T-helper 2 cell treated with Interferon-gamma antibody and Interleukin-4, amounts not matched to agents 100 ng/mL and 5 ng/mL, for 36 hours (primary cell): ENCODE measurements around the gene INHA. TPM values are rescaled to one million over a fixed set of nuclear protein-coding genes. Genes with fewer than 3 reads are reported as not detected.

Source experiments
- intact Hi-C: fragments of 100-400 bp; cut with micrococcal nuclease; formaldehyde crosslinking; loops from one replicate; pipeline ENCODE4 v1.15.1; 2023
- total RNA-seq: library from RNA; stranded (reverse); gene quantifications from 2 replicates; pipeline ENCODE4 v1.2.3, GENCODE V29; 2022

The INHA gene, protein sequence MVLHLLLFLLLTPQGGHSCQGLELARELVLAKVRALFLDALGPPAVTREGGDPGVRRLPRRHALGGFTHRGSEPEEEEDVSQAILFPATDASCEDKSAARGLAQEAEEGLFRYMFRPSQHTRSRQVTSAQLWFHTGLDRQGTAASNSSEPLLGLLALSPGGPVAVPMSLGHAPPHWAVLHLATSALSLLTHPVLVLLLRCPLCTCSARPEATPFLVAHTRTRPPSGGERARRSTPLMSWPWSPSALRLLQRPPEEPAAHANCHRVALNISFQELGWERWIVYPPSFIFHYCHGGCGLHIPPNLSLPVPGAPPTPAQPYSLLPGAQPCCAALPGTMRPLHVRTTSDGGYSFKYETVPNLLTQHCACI
- not detected in 2 replicates for total RNA-seq

DNA sequence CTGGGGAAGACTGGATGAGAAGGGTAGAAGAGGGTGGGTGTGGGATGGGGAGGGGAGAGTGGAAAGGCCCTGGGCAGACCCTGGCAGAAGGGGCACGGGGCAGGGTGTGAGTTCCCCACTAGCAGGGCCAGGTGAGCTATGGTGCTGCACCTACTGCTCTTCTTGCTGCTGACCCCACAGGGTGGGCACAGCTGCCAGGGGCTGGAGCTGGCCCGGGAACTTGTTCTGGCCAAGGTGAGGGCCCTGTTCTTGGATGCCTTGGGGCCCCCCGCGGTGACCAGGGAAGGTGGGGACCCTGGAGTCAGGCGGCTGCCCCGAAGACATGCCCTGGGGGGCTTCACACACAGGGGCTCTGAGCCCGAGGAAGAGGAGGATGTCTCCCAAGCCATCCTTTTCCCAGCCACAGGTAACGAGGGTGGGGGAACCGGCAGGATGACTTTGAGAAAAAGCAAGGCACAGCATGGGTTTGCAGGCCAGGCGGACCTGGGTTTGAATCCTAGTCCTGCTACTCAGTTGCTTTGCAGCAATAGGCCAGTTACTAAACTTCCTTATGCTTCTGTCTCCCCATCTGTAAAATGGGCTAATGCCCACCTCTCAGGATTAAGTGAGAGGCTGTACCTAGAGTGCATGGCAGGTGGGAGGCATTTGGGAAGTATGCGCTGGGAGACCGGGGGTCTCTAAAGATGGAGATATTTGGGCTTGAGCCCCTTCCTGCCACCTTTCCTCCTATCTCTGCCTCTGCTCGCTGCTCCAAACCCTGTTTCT, at the start of gene INHA:
Gene INHA, plus strand, starts transcription at position 74 of the 765 bp plus-strand sequence. Its CDS starts 65 bp downstream, at position 139.
- intact Hi-C loops: no loop called here

DNA sequence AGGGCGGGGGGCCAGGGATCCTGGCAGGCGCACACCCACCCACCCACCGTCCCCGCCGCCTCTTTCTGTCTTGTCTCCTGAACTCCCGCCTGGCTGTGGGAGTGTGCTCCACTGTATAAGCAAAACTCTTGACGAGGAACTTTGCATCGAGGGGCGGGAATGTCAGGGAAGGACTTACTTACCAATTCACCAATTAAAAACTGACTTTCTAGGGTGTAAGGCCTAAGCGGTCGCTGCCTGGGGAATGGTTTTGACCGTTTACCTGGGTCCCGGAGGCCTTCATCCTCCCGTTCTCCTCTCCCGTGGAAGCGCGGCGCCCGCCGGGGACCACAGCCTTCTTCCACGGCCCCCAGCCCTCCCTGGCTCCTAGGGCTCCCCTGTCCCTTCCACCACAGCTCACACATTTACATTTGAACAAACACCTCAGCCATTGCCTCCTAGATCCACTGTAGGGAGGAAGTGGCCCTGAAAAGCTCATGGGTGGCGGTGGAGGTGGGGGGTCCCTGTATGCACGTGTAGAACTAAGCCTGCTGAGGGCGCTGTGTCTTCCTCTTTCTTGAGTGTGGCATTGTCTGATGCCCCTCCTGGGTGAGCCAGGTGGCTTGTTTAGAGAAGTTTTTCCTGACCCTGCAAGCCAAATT, 49.0 kb upstream of the INHA start:
- intact Hi-C loops: no loop called here

DNA sequence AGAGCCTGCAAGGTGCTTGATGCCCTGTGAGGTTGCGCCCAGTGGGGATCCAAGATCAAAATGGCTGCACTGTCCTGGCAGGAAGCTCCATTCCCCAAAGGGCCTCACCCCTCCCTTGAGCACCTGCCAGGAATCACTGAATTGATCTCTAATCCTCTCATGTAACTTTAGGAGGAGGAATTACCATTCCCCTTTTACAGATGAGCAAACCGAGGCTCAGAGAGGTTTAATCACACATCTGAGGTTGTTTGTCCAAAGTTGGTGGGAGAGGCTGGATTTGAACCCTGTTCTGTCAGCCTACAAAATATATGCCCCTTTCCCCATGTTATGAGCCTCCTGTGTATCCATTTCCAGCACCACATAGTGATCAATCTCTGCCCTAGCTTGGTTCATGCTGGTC, 47.3 kb upstream of the INHA start:
- intact Hi-C loops: no loop called here

DNA sequence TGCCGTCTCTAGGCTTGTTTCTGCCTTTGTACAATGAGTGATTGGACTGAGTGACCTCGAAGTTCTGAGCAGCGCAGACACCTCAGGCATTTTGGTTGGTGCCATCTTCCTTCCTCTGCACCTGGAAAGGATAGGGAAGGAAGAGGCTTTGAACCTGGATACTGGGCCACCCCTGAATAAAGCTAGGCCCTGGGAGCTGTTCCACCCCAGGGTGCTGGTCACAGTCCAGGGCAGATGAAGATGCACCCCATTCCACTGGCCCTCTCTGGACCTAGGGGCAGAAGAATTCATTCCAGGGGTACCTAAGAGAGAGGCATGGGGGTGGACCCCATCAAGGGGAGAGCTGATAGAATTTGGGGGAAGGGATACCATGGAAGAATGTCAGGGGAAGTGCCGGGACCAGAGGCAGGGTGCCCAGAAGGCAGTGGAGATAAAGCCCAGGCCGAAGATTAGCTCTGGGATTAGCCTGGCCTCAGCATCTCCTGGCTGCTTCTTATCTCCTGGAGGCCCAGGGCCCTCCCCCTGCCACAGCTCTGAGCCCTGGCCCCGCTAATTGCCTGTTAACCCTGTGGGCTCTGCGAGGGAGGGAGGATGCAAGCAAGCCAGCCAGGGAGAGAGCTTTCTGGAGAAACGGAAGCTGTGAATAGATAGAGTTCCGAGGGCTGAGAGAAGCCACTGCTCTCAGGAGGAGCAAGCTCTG, 46.4 kb upstream of the INHA start:
- intact Hi-C loops: no loop called here

DNA sequence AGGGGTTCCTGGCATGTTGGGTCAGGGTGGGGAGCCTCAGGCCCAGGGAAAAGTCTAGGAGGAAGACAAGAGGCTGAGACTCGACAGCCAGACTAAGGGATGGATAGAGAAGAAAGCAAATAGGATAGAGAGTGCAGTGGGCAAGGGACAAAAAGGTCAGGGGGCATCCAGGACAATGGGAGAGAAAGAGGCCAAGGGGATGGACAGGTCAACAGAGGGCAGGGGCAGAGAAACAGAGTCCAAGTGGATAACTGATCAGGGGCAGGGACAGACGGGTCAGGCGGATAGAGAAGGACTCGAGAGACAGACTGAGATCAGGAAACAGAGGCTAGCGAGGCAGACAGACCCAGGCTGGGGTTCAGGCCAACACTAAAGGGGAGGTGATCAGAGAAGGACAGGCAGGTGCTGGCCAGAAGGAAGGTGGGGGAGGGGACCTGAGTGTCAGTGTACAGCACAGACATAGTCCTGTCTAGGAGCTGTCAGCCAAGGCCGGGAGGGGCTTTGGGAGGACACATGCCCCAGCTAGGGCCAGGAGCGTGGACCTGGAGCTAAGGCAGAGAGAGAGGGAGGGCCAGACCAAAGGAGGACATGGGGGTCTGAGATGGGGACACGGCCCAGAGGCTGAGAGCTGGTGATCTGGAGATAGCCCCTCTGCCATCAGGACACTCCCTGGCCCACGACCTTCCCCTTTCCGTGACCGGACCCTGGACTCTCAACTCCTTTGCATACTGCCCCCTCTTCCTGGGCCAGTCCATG, 45.6 kb upstream of the INHA start:
- intact Hi-C loops: no loop called here

DNA sequence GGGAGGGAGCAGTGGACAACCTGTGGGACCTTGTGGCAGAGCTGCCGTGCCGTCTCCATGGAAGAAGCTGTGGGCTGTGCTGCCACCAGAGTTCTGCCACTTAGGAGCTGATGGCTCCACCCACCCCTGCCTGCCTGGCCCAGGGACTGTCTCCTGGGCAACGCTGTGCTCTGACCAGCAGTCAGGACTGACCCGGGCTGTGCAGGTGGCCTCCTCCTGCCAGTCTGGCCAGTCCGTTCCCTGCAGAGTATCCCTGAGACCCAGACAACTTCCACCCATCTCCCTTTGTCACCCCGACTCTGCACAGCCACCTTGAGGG, 45.1 kb upstream of the INHA start:
- intact Hi-C loops: no loop called here

DNA sequence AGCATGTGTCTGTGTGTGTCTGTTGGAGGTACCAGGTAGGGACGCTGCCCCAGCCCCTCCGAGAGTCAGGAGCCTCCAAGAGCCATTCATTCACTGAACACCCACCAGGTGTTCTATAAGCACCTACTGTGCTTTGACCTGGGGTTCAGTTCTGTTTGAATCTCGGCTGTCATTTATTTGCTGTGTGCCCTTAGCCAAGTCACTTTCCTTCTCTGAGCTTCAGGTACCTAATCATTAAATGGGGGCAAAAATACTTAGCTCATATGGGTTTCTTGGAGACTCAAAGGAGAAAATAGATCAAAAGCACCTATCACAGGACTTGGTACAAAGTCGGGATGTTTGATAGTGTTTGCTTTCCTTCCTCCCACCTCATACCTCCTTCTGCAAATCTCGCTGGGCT, 44.6 kb upstream of the INHA start:
- intact Hi-C loops: no loop called here

DNA sequence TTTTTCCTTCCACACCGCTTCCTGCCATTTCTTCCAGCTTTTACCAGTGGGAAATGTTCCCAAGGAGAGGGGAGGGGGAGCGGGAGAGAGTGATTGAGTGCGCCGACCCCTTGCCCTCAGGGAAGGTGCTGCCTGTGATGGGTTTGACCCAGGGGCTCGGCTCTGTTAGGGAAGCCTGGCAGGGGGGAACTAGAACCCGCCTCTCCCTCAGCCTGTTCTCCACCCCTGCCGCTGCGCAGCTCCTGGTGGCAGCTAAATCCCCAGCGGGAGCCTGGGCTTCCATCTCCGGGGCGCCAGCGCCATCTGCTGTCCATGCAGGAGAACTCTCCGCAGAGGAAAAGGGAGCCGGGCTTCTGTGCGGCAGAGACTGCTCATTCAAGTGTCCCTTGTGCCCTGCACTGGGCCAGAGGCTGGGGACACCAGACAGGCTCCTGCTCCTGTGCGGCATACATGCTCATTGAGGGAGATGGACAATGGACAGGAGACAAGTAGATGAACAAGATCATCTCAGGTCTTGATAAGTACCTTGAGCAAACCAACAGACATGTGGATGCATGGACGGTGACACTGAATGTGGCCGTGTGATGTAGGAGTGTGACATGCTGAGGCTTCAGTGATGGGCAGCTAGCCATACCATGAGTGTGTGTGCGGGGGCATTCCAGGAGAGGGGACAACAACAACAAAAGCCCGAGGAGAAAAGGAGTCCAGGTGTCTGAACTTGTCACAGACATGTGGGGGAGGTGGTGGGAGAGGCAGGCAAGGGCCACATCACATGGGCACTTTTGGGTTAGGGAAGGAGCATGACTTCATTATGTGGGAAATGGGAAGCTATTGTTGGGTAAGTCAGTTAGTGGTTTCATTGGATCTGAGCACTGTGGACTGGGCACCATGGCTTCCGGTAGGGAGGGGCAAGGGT, 41.8 kb upstream of the INHA start:
- intact Hi-C loops: loop anchor here (1.0 kb wide), 4 partner anchors 35 to 127 kb away; no protein-coding TSS in a partner anchor

DNA sequence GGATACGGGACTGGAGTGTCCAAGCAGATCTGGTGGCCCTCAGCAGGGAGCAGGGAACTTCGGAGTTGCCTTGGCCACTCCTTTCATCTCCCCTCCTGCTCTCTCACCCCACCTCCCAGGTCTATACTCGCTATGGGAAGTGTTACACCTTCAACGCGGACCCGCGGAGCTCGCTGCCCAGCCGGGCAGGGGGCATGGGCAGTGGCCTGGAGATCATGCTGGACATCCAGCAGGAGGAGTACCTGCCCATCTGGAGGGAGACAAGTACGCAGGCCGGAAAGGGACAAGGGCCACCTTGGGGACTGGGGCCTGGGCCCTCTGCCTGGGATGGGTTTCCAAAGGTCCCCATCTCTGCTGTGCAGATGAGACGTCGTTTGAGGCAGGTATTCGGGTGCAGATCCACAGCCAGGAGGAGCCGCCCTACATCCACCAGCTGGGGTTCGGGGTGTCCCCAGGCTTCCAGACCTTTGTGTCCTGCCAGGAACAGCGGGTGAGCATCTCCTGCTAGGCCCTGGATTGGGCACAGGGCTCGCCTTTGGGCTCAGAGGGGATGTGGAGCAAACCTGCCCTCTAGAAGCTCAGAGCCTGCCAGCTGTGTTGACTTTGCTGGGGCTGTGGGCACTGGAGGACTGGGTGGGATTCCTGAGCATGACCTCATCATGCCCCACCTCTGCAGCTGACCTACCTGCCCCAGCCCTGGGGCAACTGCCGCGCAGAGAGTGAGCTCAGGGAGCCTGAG, 40.3 kb upstream of the INHA start:
- intact Hi-C loops: no loop called here

DNA sequence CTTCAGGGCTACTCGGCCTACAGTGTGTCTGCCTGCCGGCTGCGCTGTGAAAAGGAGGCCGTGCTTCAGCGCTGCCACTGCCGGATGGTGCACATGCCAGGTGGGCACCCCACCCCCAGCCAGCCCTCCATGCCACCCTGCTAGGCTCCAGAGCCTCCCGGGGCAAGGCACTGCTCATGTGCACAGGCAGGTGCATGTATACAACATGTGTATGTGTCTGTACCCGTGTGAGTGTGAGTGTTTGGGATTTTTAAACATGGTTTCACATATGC, 39.8 kb upstream of the INHA start:
- intact Hi-C loops: no loop called here

DNA sequence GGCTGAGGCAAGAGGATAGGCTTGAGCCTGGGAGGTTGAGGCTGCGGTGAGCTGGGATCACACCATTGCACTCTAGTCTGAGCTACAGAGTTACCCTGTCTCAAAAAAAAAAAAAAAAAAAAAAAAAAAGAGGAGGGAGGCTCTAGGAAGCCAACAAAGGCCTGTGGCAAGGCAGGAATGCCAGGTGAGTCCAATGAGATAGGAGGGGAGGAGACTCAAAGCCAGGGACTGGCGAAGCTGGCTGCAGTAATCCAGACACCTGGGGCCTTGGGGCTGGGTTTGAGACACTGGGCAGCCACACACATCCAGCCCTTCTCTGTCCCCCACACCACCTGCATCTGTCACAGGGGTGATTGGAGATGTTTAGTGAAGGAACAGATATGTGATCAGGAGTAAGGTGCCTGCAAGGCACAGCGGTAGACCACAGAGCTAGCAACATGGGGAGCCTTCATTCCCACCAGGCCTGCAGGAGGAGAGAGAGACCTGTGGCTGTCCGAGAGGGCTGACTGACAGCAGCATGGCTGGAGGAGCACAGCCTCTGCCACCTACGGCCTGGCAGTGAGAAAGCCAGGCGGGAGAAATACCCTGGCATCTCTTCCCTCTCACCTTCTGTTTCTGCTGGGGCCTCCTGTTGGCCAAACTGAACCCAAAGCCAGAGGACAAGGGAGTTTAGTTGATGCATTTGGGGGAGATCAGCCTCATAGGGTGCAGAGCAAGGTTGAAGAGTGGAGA, 38.0 kb upstream of the INHA start:
- intact Hi-C loops: no loop called here

DNA sequence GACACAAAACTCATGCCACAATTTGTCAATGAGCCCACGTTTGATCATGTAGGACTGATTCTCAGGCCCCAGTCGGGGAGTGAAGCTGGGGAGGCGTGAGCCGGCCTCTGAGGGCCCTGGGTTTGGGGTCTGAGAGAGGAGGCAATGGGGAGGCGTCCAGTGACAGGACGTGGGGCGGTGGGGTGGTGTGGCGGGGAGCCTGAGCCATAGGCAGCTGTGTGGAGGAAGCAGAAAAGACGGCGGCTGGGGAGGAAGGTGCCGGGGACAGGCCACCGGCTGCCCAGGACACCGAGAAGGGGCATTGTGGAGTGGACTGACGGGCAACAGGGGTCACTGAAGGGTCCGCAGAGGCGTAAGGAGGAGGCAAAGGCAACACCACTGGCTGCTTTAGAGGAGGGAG, 35.7 kb upstream of the INHA start:
- intact Hi-C loops: no loop called here

DNA sequence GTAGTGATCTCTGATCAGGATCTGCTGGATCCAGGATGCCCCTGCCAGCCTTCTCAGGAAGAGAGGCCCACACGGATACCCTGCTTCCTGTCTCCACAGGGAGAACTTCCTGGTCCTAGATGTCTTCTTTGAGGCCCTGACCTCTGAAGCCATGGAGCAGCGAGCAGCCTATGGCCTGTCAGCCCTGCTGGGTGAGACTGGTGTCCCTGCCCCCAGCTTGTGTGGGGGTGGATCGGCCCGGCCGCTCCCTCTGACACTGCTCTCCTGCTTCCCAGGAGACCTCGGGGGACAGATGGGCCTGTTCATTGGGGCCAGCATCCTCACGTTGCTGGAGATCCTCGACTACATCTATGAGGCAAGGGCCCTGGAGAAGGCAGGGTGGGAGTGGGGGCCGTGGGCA, 35.1 kb upstream of the INHA start:
- intact Hi-C loops: no loop called here

DNA sequence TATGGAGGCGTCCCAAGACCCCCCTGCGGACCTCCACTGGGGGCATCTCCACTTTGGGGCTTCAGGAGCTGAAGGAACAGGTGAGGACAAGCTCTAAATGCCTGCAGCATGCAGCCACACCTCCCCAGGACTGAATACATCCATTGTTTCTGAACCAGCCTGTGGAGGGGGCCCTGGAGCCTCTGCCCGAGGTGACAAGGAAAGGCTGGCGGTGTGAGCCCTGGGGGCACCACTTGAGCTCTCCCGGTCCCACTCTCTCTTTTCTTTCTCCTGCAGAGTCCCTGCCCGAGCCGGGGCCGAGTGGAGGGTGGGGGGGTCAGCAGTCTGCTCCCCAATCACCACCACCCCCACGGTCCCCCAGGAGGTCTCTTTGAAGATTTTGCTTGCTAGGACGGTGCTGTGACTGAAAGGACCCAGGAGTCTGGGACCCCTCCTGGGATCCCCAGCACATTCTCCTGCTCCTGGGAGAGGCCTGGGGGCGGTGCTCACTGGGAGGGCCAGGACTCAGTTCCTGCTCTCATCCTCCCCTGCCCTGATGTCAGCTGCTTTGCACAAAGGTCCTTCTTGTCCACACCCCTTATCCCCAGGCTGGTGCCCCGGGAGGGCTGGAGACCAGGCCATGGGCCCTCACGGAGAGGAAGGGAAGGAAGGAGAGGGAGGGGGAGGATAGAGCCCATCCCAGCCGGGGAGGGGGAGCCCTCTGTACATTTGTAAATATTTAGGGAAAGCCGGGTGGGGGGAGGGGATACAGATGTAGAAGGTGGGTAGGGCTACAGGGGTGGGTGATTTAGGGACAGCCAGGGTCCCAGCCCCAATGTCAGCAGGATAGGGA, 34.2 kb upstream of the INHA start:
- intact Hi-C loops: no loop called here

DNA sequence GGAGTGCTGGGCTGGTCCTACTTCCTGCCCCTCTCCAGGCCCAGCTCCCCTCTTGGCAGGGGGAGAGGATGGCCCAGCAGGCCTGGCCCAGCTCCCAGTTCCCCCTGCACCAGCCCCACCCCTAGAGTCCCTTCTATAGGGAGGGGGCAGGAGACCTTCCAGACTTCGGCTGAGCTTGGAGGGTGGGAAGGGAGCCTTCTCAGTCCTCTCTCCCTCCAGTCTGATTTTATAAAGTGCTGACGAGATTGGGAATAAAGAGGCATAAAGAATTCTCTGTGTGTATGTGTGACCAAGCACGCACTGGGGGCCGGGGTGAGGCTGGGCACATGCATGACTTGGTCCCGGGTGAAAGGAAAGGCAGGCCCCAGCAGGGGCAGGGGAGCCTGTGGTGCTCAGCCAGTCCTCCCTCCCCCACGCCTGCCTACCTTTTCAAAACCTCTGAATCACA, 33.6 kb upstream of the INHA start:
- intact Hi-C loops: no loop called here

DNA sequence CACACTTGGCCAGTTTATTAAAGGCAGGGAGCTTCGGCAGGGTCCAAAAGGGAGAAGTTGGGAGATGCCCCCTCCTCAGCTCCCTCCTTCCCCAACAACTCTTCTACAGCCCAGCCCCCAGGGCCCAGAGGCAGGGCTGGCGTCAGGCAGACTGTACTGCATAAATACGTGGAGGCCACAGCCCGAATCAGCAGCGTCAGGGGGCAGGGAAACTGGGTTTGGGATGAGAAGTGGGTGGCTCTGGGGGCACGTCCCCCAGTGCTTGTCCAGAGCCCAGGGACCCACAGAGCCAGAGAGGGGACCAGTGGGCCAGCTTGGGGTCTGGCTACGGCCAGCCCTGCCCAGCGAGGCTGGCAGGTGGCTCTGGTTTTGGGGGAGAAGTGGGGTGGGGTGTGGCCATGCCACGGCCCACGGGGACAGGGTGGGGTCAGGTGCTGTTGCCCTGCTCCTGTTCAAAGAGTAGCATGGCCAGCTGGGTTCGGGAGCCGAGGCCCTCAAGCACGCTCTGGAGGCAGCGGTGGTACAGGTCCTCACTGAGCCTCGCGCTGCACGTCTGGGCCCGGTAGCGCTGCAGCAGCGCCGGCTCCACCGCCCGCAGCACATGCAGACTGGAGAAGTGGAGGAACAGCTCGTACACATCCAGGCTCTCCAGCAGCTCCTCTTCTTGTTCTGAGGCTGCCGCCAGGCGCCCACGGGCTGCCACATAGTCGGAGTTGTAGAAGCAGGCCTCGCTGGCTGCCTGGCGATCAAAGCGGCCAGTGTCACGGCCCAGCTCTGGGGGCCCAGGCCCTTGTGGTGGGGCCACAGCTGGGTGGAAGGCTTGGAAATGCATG, 32.9 kb upstream of the INHA start:
- intact Hi-C loops: no loop called here
